Stimulated activated effector memory CD8-positive, alpha-beta T cell treated with anti-CD3 and anti-CD28 coated beads, Interleukin-12 subunit alpha, Interleukin-12 subunit beta, amount 100 ng/mL, for 72 hours (primary cell): ENCODE results near the gene LZTR1.

Experiments
- ATAC-seq: fragments of 150-1000 bp; cut with Tn5 transposase; 2 replicates; pipeline ENCODE4 v1.10.0; 2021
- DNase-seq, 2 donors: peaks; one replicate each; pipeline ENCODE4 v3.0.0; 2021 to 2022; ENCODE audit warnings: low spot score in 2 of 2
- H3K27ac Mint-ChIP-seq: one replicate; pipeline ENCODE4 v1.8.0; 2022; ENCODE audit warnings: mild to moderate bottlenecking, mixed read lengths
- H3K36me3 Mint-ChIP-seq: one replicate; pipeline ENCODE4 v1.8.0; 2022; ENCODE audit warnings: mild to moderate bottlenecking, mixed read lengths
- H3K4me1 Mint-ChIP-seq: one replicate; pipeline ENCODE4 v1.8.0; 2022; ENCODE audit warnings: mixed read lengths
- H3K4me3 Mint-ChIP-seq: one replicate; pipeline ENCODE4 v1.8.0; 2022; ENCODE audit warnings: mild to moderate bottlenecking, mixed read lengths
- H3K9me3 Mint-ChIP-seq: one replicate; pipeline ENCODE4 v1.8.0; 2022; ENCODE audit warnings: mixed read lengths

The LZTR1 gene

GRCh38 chr22:20946080-20946986, 35.8 kb upstream of the LZTR1 start:
- Mint-ChIP-seq H3K36me3 (peaks cover 94% of the 10 kb centered on the region), H3K9me3 (no peaks in the 10 kb centered on the region), H3K4me3 (no peak overlapping the region), H3K4me1 (peaks cover 58% of the 10 kb centered on the region), H3K27ac (peak overlapping the region; percentile 17)
- DNase-seq: no peak
- ATAC-seq: no peak

DNA sequence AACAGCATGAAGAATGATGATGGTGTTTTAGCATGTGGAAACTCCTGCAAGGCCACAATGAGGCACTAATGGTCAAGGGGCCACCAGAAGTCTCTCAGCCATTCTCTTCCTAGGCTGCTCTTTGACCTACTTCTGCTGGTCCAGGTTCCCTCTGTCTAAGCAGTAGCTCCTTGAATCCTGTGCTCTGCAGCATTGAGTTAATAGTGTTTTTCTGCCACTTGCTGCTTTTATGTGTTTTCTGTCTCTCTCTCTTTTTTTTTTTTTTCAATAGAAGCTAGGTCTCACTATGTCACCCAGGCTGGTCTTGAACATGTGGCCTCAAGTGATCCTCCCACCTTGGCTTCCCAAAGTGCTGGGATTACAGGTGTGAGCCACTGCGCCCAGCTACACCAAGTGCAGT, 35.1 kb upstream of the LZTR1 start:
- Mint-ChIP-seq H3K27ac (peak overlapping the region; percentile 17), H3K36me3 (peaks cover 96% of the 10 kb centered on the region), H3K4me3 (no peak overlapping the region), H3K9me3 (no peaks in the 10 kb centered on the region), H3K4me1 (peaks cover 53% of the 10 kb centered on the region)
- ATAC-seq (no peak), DNase-seq (no peak)

DNA sequence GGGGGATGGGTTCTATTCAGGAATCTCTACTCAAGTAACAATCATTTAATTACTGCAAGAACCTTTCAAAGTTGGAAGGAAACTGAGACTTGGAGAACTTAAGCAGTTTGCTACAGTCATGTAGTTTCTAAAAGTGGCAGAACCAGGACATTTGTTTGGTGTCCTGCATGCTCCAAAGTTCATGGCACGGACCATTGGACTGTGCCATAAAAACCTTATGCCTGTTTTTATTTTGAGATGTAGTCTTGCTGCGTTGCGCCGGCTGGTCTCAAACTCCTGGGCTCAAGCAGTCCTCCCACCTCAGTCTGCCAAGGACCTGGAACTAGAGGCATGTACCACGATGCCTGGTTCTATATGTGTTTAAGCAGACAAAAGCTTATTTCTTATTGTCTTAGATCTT, 33.6 kb upstream of the LZTR1 start:
- no peaks in the 10 kb centered on the region for H3K9me3 Mint-ChIP-seq
- DNase-seq: no peak
- H3K36me3 Mint-ChIP-seq: peaks cover 96% of the 10 kb centered on the region
- H3K4me3 Mint-ChIP-seq: no peak overlapping the region
- no peak for ATAC-seq
- H3K4me1 Mint-ChIP-seq: peaks cover 39% of the 10 kb centered on the region
- H3K27ac Mint-ChIP-seq: no peak overlapping the region

GRCh38 chr22:20948989-20949388, 33.1 kb upstream of the LZTR1 start:
- no peak for ATAC-seq
- Mint-ChIP-seq H3K4me1 (peaks cover 34% of the 10 kb centered on the region), H3K27ac (no peak overlapping the region), H3K9me3 (no peaks in the 10 kb centered on the region), H3K36me3 (peaks cover 96% of the 10 kb centered on the region), H3K4me3 (no peak overlapping the region)
- no peak for DNase-seq

DNA sequence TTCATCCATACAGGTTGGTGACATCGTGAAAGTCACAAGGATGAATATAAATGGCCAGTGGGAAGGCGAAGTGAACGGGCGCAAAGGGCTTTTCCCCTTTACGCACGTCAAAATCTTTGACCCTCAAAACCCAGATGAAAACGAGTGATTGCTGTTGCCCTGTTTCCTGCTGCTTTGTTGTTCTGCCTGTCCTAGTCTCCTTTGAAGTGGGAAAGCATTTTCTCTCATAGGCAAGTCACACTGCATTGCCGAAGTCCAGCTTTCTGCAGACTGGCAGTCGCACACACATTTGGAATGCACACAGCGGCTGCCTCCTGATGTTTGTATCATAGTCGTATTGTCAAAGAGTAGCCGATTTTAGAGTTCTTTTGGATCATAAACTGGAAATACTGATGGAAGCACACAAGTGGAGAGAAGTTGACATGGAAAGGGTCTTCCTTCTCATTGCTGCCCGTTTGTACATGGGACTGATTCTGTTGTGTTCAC, 32.4 kb upstream of the LZTR1 start:
- DNase-seq (no peak), ATAC-seq (no peak)
- no peak overlapping the region for H3K4me3 Mint-ChIP-seq
- H3K36me3 Mint-ChIP-seq: peaks cover 96% of the 10 kb centered on the region
- peaks cover 32% of the 10 kb centered on the region for H3K4me1 Mint-ChIP-seq
- no peak overlapping the region for H3K27ac Mint-ChIP-seq
- no peaks in the 10 kb centered on the region for H3K9me3 Mint-ChIP-seq

DNA sequence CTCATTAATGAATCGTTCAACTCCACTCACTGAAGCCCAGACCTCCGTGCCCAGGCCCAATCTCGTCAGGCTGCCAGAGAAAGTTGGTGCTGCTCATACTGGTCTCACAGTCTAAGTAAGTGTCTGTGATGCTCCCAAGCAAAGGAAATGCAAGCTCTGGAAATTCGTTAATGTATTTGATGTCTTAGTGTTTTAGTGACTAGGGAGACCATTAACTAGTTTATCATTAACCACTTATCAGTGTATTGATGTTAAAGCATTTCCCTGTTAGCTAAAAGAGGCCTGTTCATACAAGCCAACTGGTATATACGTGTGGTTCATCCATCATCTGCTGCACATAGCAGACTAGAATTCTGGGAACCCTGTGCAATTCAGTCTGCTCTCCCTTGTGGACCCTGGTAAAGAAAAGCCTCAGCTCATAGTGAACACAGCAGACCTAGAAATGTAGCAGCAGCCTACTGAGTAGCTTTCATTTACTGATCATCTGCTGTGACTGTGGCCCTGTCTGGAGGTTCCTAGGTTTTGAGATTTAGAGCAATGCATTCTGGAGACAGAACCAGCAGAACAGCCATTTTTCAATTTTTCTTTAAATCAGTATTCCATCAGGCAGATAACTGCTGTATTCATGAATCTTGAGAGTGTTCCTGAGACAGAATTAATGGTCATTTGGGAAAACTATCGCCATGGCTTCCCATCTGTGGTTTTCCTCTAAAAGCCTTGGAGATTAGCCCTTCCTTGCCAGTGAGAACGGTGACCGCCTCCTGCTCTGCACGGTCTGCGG, 30.8 kb upstream of the LZTR1 start:
- Mint-ChIP-seq H3K36me3 (peaks cover 97% of the 10 kb centered on the region), H3K9me3 (no peaks in the 10 kb centered on the region), H3K4me1 (peaks cover 21% of the 10 kb centered on the region), H3K27ac (no peak overlapping the region), H3K4me3 (no peak overlapping the region)
- no peak for ATAC-seq
- no peak for DNase-seq

GRCh38 chr22:20951932-20952380, 30.1 kb upstream of the LZTR1 start:
- no peak overlapping the region for H3K4me3 Mint-ChIP-seq
- H3K9me3 Mint-ChIP-seq: no peaks in the 10 kb centered on the region
- no peak for ATAC-seq
- peaks cover 18% of the 10 kb centered on the region for H3K4me1 Mint-ChIP-seq
- no peak for DNase-seq
- peaks cover 95% of the 10 kb centered on the region for H3K36me3 Mint-ChIP-seq
- peak overlapping the region; percentile 24 for H3K27ac Mint-ChIP-seq

DNA sequence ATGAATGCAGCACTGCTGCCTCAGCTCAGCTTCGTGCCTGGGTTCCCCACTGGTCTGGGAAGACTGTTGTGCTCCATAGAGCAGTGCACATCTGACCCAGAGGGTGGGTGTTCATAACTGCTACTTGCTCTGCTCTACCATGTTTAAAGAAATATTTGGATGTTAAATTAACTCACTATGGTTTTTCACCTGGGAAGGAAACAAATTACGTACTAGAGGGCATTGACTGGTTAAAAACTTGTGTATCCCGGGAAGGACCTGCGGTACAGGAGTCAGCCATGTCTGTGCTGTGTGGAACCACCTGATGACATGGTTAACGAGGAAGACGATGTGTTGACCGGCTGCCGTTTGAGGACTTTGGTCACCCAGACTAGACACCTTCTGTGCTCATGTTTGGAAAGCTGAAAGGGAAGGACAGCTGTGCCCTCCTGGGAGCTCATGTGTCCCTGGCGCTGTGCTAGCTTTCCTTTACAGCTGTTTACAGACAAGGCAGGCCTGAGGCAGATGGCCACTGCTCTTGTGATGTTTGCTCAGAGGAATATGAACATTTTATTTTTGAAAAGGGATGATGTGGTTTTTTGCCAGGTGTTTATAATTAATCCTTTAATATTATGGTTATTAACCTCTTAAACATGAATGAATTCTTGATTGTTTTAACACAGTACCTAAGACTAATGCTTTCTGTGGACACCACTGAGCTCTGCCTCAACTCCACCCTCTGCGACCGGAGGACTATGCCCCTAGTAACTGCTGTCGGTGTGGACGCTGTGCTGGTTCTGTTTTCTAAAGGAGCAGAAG, 29.4 kb upstream of the LZTR1 start:
- no peak for DNase-seq
- H3K9me3 Mint-ChIP-seq: no peaks in the 10 kb centered on the region
- peaks cover 23% of the 10 kb centered on the region for H3K4me1 Mint-ChIP-seq
- H3K4me3 Mint-ChIP-seq: no peak overlapping the region
- no peak for ATAC-seq
- H3K27ac Mint-ChIP-seq: peak overlapping the region; percentile 24
- peaks cover 87% of the 10 kb centered on the region for H3K36me3 Mint-ChIP-seq

- no peak for ATAC-seq
- H3K9me3 Mint-ChIP-seq: no peaks in the 10 kb centered on the region
- no peak for DNase-seq
- H3K36me3 Mint-ChIP-seq: peaks cover 82% of the 10 kb centered on the region
- peaks cover 28% of the 10 kb centered on the region for H3K4me1 Mint-ChIP-seq
- H3K27ac Mint-ChIP-seq: no peak overlapping the region
- no peak overlapping the region for H3K4me3 Mint-ChIP-seq
These were observed 28.8 kb upstream of the LZTR1 start for GRCh38 chr22:20953342-20953608.

GRCh38 chr22:20953668-20954500, 28.2 kb upstream of the LZTR1 start:
- no peak for ATAC-seq
- no peak overlapping the region for H3K27ac Mint-ChIP-seq

DNA sequence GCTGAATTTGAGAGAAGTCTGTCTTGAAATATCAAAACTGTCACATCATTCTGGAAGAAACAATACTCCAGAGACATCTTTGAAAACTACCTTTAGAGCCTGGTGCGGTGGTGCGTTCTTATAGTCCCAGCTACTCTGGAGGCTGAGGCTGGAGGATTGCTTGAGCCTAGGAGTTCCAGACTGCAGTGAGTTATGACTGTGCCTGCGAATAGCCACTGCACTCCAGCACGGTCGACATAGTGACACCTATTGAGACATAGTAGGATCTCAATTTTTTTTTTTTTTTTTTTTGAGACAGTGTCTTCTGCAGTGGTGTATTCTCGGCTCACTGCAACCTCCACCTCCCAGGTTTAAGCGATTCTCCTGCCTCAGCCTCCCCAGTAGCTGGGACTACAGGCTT, 26.5 kb upstream of the LZTR1 start:
- DNase-seq (no peak), ATAC-seq (peak; percentile 22)
- Mint-ChIP-seq H3K4me1 (peaks cover 19% of the 10 kb centered on the region), H3K9me3 (no peaks in the 10 kb centered on the region), H3K4me3 (no peak overlapping the region), H3K36me3 (peaks cover 59% of the 10 kb centered on the region), H3K27ac (no peak overlapping the region)

More at GRCh38 chr22:20953668-20954500, 28.2 kb upstream of the LZTR1 start:
- H3K4me1 Mint-ChIP-seq: peaks cover 29% of the 10 kb centered on the region
- H3K36me3 Mint-ChIP-seq: peaks cover 75% of the 10 kb centered on the region
- H3K4me3 Mint-ChIP-seq: no peak overlapping the region
- no peaks in the 10 kb centered on the region for H3K9me3 Mint-ChIP-seq
- DNase-seq: no peak

- DNase-seq (no peak), ATAC-seq (no peak)
- Mint-ChIP-seq H3K36me3 (peaks cover 49% of the 10 kb centered on the region), H3K27ac (no peak overlapping the region), H3K4me3 (peak overlapping the region; percentile 65), H3K9me3 (no peaks in the 10 kb centered on the region), H3K4me1 (peaks cover 19% of the 10 kb centered on the region)
These were observed 25.6 kb upstream of the LZTR1 start for GRCh38 chr22:20956258-20957101.

DNA sequence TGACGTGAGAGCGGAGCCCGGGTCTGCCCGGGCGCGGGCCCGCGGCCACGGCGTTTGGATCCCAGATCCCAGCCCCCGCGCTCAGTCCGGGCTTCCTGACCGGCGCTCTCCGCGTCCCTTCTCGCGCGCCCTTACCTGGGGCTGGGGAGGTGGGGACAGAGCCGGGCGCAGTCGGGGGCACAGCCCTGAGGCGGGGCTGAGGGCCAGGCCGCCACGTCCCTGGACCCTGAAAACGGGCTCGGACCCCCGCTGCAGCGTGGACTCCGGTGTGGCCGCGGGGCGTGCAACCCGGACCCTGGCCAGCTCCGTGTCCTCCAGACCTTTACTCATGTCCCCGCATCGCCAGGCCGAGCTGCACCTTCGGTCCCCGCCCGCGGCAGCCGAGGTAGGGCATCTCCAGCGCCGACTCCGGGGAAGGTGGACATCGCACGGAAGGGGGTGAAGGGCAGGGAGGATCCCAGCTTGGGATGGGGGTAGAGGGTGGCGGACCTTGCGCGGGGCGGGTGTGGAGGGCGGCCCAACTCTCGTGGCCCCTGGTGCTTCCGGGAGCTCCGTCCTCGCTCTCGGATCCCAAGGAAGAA, 24.9 kb upstream of the LZTR1 start:
- DNase-seq: no peak
- H3K9me3 Mint-ChIP-seq: no peaks in the 10 kb centered on the region
- peaks cover 26% of the 10 kb centered on the region for H3K4me1 Mint-ChIP-seq
- H3K36me3 Mint-ChIP-seq: peaks cover 42% of the 10 kb centered on the region
- H3K4me3 Mint-ChIP-seq: peak overlapping the region; percentile 65
- ATAC-seq: peak; percentile 12
- H3K27ac Mint-ChIP-seq: no peak overlapping the region
